ENCODE measurements around the gene SOCS7.

The SOCS7 gene

DNA sequence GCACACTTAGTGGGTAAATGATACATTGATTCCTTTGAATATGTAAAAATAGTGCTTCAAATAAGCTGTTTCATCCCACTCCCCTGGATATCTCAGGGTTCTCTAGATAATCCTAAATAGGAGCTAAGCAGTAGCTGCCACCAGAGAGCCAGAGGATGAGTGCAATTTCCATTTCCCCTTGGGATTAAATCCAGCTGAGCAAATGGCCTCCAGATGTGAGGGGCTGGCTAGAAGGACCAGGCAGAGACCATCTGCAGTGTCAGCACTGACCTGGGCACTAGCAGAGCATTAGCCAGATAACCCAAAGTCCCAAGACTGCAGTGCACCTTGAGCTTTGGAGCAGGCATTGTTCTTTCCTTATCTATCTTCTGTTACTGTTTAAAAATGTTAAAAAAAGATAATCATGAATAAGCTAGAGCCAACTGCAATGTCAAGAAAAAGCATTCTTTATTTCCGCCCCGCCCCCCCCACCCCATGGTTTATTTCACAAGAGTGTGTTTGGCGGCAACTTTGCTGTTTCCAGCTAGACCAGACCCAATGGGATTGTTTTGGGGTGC lies 27.4 kb upstream of the SOCS7 start:
- no peak for ATAC-seq
- TF ChIP-seq ARNTL (CRISPR knock-in tag; IDR thresholded peaks at IDR 0.05; ENCODE audit: borderline replicate concordance, low read depth) (no peak), ZFP3 (CRISPR knock-in tag; IDR thresholded peaks at IDR 0.05) (no peak), OSR1 (CRISPR knock-in tag; IDR thresholded peaks at IDR 0.05) (no peak), GLIS3 (CRISPR knock-in tag; IDR thresholded peaks at IDR 0.05) (no peak), CSRNP3 (CRISPR knock-in tag; IDR thresholded peaks at IDR 0.05) (no peak), ZFP30 (CRISPR knock-in tag; IDR thresholded peaks at IDR 0.05) (no peak), ZNF8 (CRISPR knock-in tag; IDR thresholded peaks at IDR 0.05) (no peak), TCF4 (CRISPR knock-in tag; IDR thresholded peaks at IDR 0.05; ENCODE audit: borderline replicate concordance) (no peak), SNAI2 (CRISPR knock-in tag; IDR thresholded peaks at IDR 0.05) (no peak), BACH2 (CRISPR knock-in tag; IDR thresholded peaks at IDR 0.05; ENCODE audit: borderline replicate concordance) (no peak), ESRRG (CRISPR knock-in tag; IDR thresholded peaks at IDR 0.05) (no peak), ZC3H10 (CRISPR knock-in tag; IDR thresholded peaks at IDR 0.05) (no peak), ZNF70 (CRISPR knock-in tag; IDR thresholded peaks at IDR 0.05) (no peak), RARB (CRISPR knock-in tag; IDR thresholded peaks at IDR 0.05) (no peak), PPARA (CRISPR knock-in tag; IDR thresholded peaks at IDR 0.05; ENCODE audit: borderline replicate concordance) (no peak)
- TF ChIP-seq, protein P1, sequence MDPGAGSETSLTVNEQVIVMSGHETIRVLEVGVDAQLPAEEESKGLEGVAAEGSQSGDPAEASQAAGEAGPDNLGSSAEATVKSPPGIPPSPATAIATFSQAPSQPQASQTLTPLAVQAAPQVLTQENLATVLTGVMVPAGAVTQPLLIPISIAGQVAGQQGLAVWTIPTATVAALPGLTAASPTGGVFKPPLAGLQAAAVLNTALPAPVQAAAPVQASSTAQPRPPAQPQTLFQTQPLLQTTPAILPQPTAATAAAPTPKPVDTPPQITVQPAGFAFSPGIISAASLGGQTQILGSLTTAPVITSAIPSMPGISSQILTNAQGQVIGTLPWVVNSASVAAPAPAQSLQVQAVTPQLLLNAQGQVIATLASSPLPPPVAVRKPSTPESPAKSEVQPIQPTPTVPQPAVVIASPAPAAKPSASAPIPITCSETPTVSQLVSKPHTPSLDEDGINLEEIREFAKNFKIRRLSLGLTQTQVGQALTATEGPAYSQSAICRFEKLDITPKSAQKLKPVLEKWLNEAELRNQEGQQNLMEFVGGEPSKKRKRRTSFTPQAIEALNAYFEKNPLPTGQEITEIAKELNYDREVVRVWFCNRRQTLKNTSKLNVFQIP (CRISPR knock-in tag; IDR thresholded peaks at IDR 0.05; ENCODE audit: borderline replicate concordance, low read depth): no peak
- TF ChIP-seq, protein P2, sequence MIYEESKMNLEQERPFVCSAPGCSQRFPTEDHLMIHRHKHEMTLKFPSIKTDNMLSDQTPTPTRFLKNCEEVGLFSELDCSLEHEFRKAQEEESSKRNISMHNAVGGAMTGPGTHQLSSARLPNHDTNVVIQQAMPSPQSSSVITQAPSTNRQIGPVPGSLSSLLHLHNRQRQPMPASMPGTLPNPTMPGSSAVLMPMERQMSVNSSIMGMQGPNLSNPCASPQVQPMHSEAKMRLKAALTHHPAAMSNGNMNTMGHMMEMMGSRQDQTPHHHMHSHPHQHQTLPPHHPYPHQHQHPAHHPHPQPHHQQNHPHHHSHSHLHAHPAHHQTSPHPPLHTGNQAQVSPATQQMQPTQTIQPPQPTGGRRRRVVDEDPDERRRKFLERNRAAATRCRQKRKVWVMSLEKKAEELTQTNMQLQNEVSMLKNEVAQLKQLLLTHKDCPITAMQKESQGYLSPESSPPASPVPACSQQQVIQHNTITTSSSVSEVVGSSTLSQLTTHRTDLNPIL (CRISPR knock-in tag; IDR thresholded peaks at IDR 0.05; ENCODE audit: low read depth): no peak
- TF ChIP-seq, protein P3, sequence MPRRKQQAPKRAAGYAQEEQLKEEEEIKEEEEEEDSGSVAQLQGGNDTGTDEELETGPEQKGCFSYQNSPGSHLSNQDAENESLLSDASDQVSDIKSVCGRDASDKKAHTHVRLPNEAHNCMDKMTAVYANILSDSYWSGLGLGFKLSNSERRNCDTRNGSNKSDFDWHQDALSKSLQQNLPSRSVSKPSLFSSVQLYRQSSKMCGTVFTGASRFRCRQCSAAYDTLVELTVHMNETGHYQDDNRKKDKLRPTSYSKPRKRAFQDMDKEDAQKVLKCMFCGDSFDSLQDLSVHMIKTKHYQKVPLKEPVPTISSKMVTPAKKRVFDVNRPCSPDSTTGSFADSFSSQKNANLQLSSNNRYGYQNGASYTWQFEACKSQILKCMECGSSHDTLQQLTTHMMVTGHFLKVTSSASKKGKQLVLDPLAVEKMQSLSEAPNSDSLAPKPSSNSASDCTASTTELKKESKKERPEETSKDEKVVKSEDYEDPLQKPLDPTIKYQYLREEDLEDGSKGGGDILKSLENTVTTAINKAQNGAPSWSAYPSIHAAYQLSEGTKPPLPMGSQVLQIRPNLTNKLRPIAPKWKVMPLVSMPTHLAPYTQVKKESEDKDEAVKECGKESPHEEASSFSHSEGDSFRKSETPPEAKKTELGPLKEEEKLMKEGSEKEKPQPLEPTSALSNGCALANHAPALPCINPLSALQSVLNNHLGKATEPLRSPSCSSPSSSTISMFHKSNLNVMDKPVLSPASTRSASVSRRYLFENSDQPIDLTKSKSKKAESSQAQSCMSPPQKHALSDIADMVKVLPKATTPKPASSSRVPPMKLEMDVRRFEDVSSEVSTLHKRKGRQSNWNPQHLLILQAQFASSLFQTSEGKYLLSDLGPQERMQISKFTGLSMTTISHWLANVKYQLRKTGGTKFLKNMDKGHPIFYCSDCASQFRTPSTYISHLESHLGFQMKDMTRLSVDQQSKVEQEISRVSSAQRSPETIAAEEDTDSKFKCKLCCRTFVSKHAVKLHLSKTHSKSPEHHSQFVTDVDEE (CRISPR knock-in tag; IDR thresholded peaks at IDR 0.05): no peak

- no peak for ATAC-seq
- TF ChIP-seq TOX (CRISPR knock-in tag; IDR thresholded peaks at IDR 0.05; ENCODE audit: borderline replicate concordance): no peak
- no peak for TF ChIP-seq RARB (CRISPR knock-in tag; IDR thresholded peaks at IDR 0.05)
- TF ChIP-seq, protein P3 (CRISPR knock-in tag; IDR thresholded peaks at IDR 0.05): no peak
- TF ChIP-seq ZFP3 (CRISPR knock-in tag; IDR thresholded peaks at IDR 0.05): no peak
- no peak for TF ChIP-seq ESRRG (CRISPR knock-in tag; IDR thresholded peaks at IDR 0.05)
- TF ChIP-seq, protein P2 (CRISPR knock-in tag; IDR thresholded peaks at IDR 0.05; ENCODE audit: low read depth): no peak
- TF ChIP-seq ZNF8 (CRISPR knock-in tag; IDR thresholded peaks at IDR 0.05): no peak
- no peak for TF ChIP-seq PPARA (CRISPR knock-in tag; IDR thresholded peaks at IDR 0.05; ENCODE audit: borderline replicate concordance)
- TF ChIP-seq CSDC2 (CRISPR knock-in tag; IDR thresholded peaks at IDR 0.05): no peak
- no peak for TF ChIP-seq ZNF565 (CRISPR knock-in tag; conservative IDR thresholded peaks at IDR 0.05; ENCODE audit: low read depth)
- no peak for TF ChIP-seq BACH2 (CRISPR knock-in tag; IDR thresholded peaks at IDR 0.05; ENCODE audit: borderline replicate concordance)
- no peak for TF ChIP-seq CSRNP3 (CRISPR knock-in tag; IDR thresholded peaks at IDR 0.05)
- TF ChIP-seq, protein P1 (CRISPR knock-in tag; IDR thresholded peaks at IDR 0.05; ENCODE audit: borderline replicate concordance, low read depth): no peak
- no peak for TF ChIP-seq ZC3H10 (CRISPR knock-in tag; IDR thresholded peaks at IDR 0.05)
- no peak for TF ChIP-seq TCF4 (CRISPR knock-in tag; IDR thresholded peaks at IDR 0.05; ENCODE audit: borderline replicate concordance)
- no peak for TF ChIP-seq ISL1 (CRISPR knock-in tag; IDR thresholded peaks at IDR 0.05)
- no peak for TF ChIP-seq OSR1 (CRISPR knock-in tag; IDR thresholded peaks at IDR 0.05)
- no peak for TF ChIP-seq ZNF70 (CRISPR knock-in tag; IDR thresholded peaks at IDR 0.05)
Measured at GRCh38 chr17:38324772-38325171, 26.9 kb upstream of the SOCS7 start.

Measured in SK-N-SH treated with all-trans-retinoic acid at 6 μM for 48 hours (cell line).